Measurements from ENCODE around the gene C2orf92. TPM values are rescaled to one million over a fixed set of nuclear protein-coding genes. Genes with fewer than 3 reads are reported as not detected.
A peak's percentile ranks its signal among the peaks of the same experiment; 100 is the strongest.

C2orf92 gene
- total and polyA plus RNA-seq, 2 donors (not counting 3 experiments of a cell fraction or from before 2014, with no cell fraction given) = 1.8 to 7.9 TPM

GRCh38 chr2:97646977-97647376 is 22.5 kb upstream of the C2orf92 start:
- FAIRE-seq (no peak), DNase-seq (ENCODE audit: low read depth, low spot score) (no peak)
- Histone ChIP-seq H3K4me1 (ENCODE audit: control insufficient read depth, extremely low read depth, insufficient read depth, low read length) (peaks cover 15% of the 10 kb centered on the region), H3K9ac (replicated peaks; ENCODE audit: extremely low read depth, insufficient read depth, low read length) (no peak overlapping the region), H3K9me1 (replicated peaks; ENCODE audit: control insufficient read depth, extremely low read depth, insufficient read depth, low read length) (no peaks in the 10 kb centered on the region), H3K27ac (ENCODE audit: insufficient read depth, low read depth, low read length) (no peak overlapping the region), H3K27me3 (ENCODE audit: control insufficient read depth in 2 of 2, insufficient read depth in 2 of 2, low read length in 2 of 2) (no peaks in the 10 kb centered on the region), H3K79me2 (ENCODE audit: control insufficient read depth, insufficient read depth, low read length) (peaks cover 9% of the 10 kb centered on the region), H4K20me1 (replicated peaks; ENCODE audit: control insufficient read depth, extremely low read depth, insufficient read depth, low read length) (no peaks in the 10 kb centered on the region), H2AFZ (ENCODE audit: low read depth, low read length) (no peak overlapping the region), H3K4me3 (replicated peaks in 1 of 3; ENCODE audit: insufficient read depth in 1 of 3, low read depth in 1 of 3, low read length in 3 of 3) (peak overlapping the region; percentile 39 to 81 (median 68)), H3K36me3 (ENCODE audit: control insufficient read depth in 2 of 2, extremely low read depth in 1 of 2, insufficient read depth in 2 of 2, low read length in 2 of 2) (peaks cover 12 to 14% of the 10 kb centered on the region in 2 experiments), H3K9me3 (replicated peaks; ENCODE audit: control insufficient read depth, insufficient read depth, low read length) (no peaks in the 10 kb centered on the region), H3K4me2 (ENCODE audit: insufficient read depth, low read length) (peak overlapping the region; percentile 43)
- dilution Hi-C loops (cut with MboI; ENCODE audit: extremely low pct_ligation_motif_present, low sequenced_read_pairs) (no loop called here), intact Hi-C loops (cut with micrococcal nuclease) (loop anchor here (1.0 to 10.0 kb wide), 2 partner anchors 17 to 48 kb away; partner anchors contain the start of gene ACTR1B)
- BruUV-seq (replicated peaks) = no TSS peak
- CTCF ChIA-PET = interaction anchor here (2.0 to 2.4 kb wide), 2 partner anchors 16 to 56 kb away, joined by 9 to 45 read pairs; partner anchors contain the start of gene ACTR1B
- TF ChIP-seq POLR2A (IDR thresholded peaks at IDR 0.05; ENCODE audit: low read depth, low read length) (no peak), MYC (IDR thresholded peaks at IDR 0.05; ENCODE audit: low read depth, low read length) (no peak), EZH2 (IDR thresholded peaks at IDR 0.05; ENCODE audit: borderline replicate concordance, low read depth, low read length, severe bottlenecking) (no peak), CTCF (IDR thresholded peaks at IDR 0.05; ENCODE audit: extremely low read depth in 1 of 2, insufficient read depth in 1 of 2, low read depth in 1 of 2, low read length in 2 of 2) (no peak), FOS (IDR thresholded peaks at IDR 0.05; ENCODE audit: borderline replicate concordance, insufficient read depth, low read length) (no peak), POLR2AphosphoS5 (IDR thresholded peaks at IDR 0.05; ENCODE audit: insufficient read depth, low read depth, low read length) (no peak), GATA2 (IDR thresholded peaks at IDR 0.05; ENCODE audit: insufficient read depth, insufficient read length, low read depth, low read length) (no peak), JUN (IDR thresholded peaks at IDR 0.05; ENCODE audit: borderline replicate concordance, insufficient read depth, insufficient read length, low read depth) (no peak), MAX (IDR thresholded peaks at IDR 0.05; ENCODE audit: insufficient read depth, insufficient read length) (no peak)
- POLR2A ChIA-PET = interaction anchor here (1.2 to 2.8 kb wide), 3 partner anchors 14 to 38 kb away, joined by 4 to 38 read pairs (median 8); partner anchors contain the start of gene ACTR1B

All from endothelial cell of umbilical vein (primary cell).